Measurements from ENCODE around the gene PROK1.
"Not testable (repeated sequence)": the region's sequence is repeated elsewhere in the genome, so short reads cannot be mapped to it uniquely, and the experiment has no call there.

PROK1 gene, protein sequence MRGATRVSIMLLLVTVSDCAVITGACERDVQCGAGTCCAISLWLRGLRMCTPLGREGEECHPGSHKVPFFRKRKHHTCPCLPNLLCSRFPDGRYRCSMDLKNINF

GRCh38 chr1:110450929-110451328, at the start of gene PROK1:
Gene PROK1, plus strand, starts transcription at chr1:110451149. Its CDS starts 68 bp downstream, at chr1:110451217.
- DNase-seq = no peak

GRCh38 chr1:110403805-110404204, 47.1 kb upstream of the PROK1 start:
- no peak for DNase-seq

DNA sequence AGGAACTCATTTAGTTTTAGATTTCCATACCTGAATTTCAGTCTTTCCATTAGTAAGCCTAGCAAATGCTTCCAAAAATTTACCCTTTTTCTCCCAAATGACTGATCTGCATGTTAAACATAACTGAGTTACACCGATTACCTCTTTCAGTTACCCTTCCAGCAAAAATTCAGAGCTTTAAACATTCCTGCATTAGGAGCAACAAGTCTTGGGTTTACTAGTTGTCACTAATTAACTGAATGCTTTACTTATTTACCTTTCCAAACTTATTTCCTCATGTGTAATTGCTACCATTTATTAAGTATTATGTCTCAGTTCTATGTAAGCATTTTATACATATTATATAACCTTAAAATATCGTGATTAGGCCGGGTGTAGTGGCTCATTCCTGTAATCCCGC, 46.5 kb upstream of the PROK1 start:
- no peak for DNase-seq

DNA sequence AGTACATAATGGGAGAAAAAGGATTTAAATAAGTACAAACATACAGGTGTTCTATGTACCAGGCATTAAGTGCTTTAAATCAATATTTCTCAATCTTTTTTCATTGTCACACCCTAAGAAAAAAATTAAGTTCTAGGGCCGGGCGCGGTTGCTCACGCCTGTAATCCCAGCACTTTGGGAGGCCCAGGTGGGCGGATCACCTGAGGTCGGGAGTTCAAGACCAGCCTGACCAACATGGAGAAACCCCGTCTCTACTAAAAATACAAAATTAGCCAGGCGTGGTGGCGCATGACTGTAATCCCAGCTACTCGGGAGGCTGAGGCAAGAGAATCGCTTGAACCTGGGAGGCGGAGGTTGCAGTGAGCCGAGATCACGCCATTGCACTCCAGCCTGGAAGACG, 44.5 kb upstream of the PROK1 start:
- DNase-seq = not testable (repeated sequence)

- DNase-seq = peak; percentile 91 to 95
Observed at GRCh38 chr1:110407260-110408210, 43.4 kb upstream of the PROK1 start, which contains the start of gene LAMTOR5. Gene LAMTOR5, minus strand, starts transcription at chr1:110407694. Its CDS starts 74 bp downstream, at chr1:110407620.

DNA sequence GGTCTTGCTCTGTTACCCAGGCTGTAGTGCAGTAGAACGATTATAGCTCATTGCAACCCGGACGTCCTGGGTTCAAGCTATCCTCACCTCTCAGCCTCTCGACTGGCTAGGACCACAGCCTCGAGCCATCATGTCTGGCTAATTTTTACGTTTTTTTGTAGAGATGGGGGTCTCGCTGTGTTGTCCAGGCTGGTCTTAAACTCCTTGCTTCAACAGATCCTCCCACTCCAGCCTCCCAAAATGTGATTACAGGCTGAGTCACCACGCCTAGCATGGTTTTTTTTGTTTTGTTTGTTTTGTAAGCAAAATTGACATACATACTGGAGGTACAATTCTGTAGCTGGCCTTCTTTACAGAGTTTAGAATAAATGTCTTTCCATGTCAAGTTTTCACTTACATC, 42.5 kb upstream of the PROK1 start:
- no peak for DNase-seq

- DNase-seq = no peak
Observed at GRCh38 chr1:110409316-110409715, 41.6 kb upstream of the PROK1 start.

GRCh38 chr1:110411173-110411735, 39.7 kb upstream of the PROK1 start:
- no peak for DNase-seq

GRCh38 chr1:110412576-110412975, 38.4 kb upstream of the PROK1 start:
- DNase-seq = peak; percentile 68 to 72

GRCh38 chr1:110413045-110413444, 37.9 kb upstream of the PROK1 start:
- not testable (repeated sequence) for DNase-seq

DNA sequence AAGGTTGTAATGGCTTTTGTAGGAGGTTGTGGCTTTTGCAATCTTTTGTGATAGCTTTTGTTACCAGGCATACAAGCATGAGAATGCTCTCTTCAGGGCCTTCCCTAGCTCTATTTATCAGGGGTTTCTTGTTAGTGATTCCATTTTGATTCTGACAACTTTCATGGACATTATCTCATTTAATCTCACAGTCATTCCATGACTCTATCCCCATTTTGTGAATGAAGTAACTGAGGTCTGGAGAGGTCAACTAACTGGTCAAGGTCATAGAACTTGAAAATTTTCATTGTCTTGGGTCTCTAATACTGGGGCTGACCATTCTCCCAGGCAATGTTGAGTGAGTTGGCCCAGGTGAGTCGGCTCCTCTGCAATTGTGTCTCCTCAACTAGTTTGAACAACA, 32.2 kb upstream of the PROK1 start:
- DNase-seq = no peak

DNA sequence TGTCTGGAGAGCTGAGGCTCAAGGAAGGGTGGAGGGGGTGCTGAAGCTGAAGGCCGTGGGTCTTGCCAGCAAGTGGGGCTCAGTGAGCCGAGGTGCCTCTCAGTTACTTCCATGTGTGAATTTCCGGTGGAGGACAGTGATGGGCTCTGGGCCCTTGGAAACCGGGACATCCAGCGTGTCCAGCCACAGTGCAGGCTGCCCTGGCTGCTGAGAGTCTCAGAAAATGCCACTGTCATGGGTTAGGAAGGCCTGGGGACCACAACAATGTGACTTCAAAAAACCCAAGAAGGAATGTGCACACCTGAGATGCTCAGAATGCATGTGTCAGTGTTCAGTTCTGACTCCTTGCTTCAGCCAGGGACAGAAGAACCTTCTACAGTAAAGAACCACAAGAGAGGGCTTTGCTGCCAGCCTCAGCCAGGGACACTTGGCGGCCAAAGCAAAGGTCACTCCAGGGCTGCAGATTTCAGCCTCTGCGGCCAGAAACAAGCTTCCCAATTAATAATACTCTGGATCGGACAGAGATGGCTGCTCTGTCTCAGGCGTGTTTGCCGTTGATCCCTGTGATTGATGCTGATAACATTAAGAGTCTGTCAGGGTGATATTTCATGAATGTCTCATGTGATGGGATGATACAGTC, 30.8 kb upstream of the PROK1 start:
- no peak for DNase-seq

GRCh38 chr1:110420874-110421793, 29.8 kb upstream of the PROK1 start:
- peak in 1 of 2 donors; percentile 34 for DNase-seq

DNA sequence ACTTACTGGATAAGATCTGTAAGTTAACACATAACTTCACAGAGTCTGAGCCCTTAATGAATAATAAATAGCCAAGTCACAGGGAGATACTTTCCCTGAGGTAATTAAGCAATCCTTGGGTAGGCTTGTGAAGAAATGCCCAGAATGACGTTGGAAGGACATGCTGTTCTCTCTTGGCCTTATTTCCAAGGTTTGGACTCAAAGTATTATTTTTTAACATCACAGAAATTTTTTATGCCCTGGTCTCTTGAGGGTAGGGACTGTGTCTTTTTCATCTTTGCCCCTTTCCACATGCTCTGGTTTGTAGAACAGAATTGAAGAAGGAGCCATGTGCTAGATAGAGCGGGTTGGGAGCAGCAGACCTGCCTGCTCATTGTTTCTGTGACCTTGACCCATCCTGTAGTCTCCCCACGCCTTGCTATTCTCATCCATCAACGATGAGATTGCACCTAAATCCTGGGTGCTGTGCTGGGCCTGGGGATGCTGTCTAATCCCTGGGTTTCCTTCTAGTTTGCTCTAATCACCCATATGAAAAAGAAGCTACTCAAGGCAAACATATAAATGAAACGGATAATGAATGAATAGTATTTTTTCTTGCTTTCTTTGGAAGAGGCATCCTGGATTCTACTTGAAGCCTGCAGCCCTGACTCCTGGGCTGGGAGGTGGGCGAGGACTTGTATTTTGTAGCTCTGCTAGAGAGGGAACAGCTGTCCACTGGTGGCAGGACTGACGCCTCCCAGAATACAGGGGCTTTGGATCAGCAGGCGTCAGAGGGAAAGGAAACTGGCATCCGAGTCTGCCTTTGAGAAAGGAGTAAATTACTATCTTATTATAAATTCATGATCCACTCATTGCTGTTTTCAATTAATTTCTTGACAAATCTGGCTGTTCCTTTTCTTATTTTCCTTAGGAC, 26.0 kb upstream of the PROK1 start:
- no peak for DNase-seq

GRCh38 chr1:110425612-110426152, 25.3 kb upstream of the PROK1 start:
- DNase-seq = no peak

GRCh38 chr1:110426854-110427253, 24.1 kb upstream of the PROK1 start:
- DNase-seq = no peak

- DNase-seq = no peak
Observed at GRCh38 chr1:110428946-110429345, 22.0 kb upstream of the PROK1 start.

DNA sequence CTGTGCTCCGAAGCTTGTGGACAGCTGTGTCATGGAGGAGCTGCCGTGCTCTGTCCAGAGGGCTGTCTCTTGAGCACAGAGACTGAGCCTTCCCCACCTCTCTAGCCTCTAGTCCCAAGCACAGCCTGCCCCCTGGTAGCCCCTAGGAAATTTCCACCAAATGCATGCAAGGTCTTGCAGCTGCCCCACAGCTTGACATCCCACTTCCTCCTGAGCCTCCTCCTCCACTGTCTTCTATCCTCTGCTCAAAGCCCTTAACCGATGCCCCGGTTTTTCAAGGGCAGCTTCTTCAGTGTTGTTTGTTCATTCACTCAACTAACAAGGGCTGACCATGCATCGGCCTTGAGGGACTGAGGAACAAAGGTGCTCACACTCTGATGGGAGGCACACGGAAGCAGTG, 20.6 kb upstream of the PROK1 start:
- DNase-seq = no peak

DNA sequence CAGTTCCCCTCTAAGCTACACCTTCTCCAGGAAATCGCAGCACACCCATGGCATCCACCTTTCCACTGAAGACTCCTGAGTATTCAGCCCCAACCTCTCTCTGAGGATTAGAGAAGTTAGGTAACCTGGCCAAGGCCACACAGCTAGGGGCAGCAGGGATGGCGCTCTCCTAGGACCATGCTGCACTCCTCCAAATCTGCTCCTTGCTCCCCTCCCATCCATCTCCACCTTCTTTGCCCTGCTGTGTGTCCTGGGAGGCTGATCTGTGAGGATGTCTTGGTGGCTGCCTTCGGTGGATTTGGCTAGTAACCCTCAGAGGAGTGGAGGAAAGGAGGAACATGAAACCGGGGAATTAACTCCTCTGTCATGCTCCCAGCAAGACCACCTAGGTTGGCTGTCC, 20.0 kb upstream of the PROK1 start:
- no peak for DNase-seq

GRCh38 chr1:110433213-110433612, 17.7 kb upstream of the PROK1 start:
- no peak for DNase-seq

- DNase-seq = peak in 1 of 2 donors; percentile 37
Observed at GRCh38 chr1:110433803-110434202, 17.1 kb upstream of the PROK1 start.

Measured in CD4-positive, alpha-beta T cell treated with Interferon alpha-2 for 1 hour (primary cell).